Spleen (tissue), 7 donors: ENCODE measurements around the gene EPHX1.

Experiments
- CTCF ChIP-seq, 11 experiments: fragments of 200-600 bp in 7 of 11; fragments of 450-650 bp in 4 of 11; sonication (generic) in 4 of 11; IDR thresholded peaks in 8 of 11; conservative IDR thresholded peaks in 3 of 11; 1 replicate in 7 of 11; 2 replicates in 4 of 11; pipeline versions ENCODE4 v1.4.0 to v1.8.0; 2016 to 2021; ENCODE audit warnings: antibody characterized with exemption in 11 of 11, inconsistent platforms in 4 of 11, mild to moderate bottlenecking in 1 of 11
- POLR2A ChIP-seq, 3 donors: fragments of 450-650 bp; IDR thresholded peaks; one replicate each; pipeline ENCODE4 v1.5.1; 2017; ENCODE audit warnings: antibody characterized with exemption in 3 of 3, mild to moderate bottlenecking in 1 of 3
- POLR2AphosphoS5 ChIP-seq, 3 donors: sonication (generic); formaldehyde crosslinking; IDR thresholded peaks; one replicate each; pipeline ENCODE4 v1.5.1; 2017; ENCODE audit warnings: antibody characterized with exemption in 3 of 3
- donor health status: DM: no; HTN: no; CAD: no; lungs with moderate emphysema.
- donor health status: DM: no; HTN: no; CAD: no.
- donor health status: DM: no; HTN: no; CAD: no.

- no peak for TF ChIP-seq POLR2A (IDR thresholded peaks at IDR 0.05)
- TF ChIP-seq CTCF (IDR thresholded peaks at IDR 0.05 in 8 of 11, conservative IDR thresholded peaks at IDR 0.05 in 3 of 11): no peak
- TF ChIP-seq POLR2AphosphoS5 (IDR thresholded peaks at IDR 0.05): peak in 1 of 3 donors; percentile 45
Observed at GRCh38 chr1:225860107-225860506, 50.2 kb downstream of the EPHX1 start.
